HS-5 (cell line): ENCODE results near the gene ATP5PB.

Experiments used
- DNase-seq: peaks from one replicate; pipeline ENCODE4 v3.0.0-alpha.2; 2012; ENCODE audit warnings: low read depth

ATP5PB gene

GRCh38 chr1:111475701-111476100, 26.4 kb downstream of the ATP5PB start:
- DNase-seq, result no peak

GRCh38 chr1:111476214-111476613, 26.9 kb downstream of the ATP5PB start:
- no peak for DNase-seq

- DNase-seq, result no peak
These were observed 27.6 kb downstream of the ATP5PB start for GRCh38 chr1:111476761-111477309.

GRCh38 chr1:111480674-111481073, 31.4 kb downstream of the ATP5PB start:
- no peak for DNase-seq

- no peak for DNase-seq
These were observed 32.3 kb downstream of the ATP5PB start for GRCh38 chr1:111481387-111482221.

- DNase-seq, result no peak
These were observed 33.9 kb downstream of the ATP5PB start for GRCh38 chr1:111483166-111483565.

GRCh38 chr1:111483876-111484275, 34.6 kb downstream of the ATP5PB start:
- no peak for DNase-seq

GRCh38 chr1:111484391-111485026, 35.2 kb downstream of the ATP5PB start:
- no peak for DNase-seq

GRCh38 chr1:111486431-111486830, 37.2 kb downstream of the ATP5PB start:
- no peak for DNase-seq

- DNase-seq, result no peak
These were observed 37.9 kb downstream of the ATP5PB start for GRCh38 chr1:111487133-111487532.

- DNase-seq, result no peak
These were observed 39.4 kb downstream of the ATP5PB start for GRCh38 chr1:111488669-111489068.

GRCh38 chr1:111489604-111490003, 40.3 kb downstream of the ATP5PB start:
- DNase-seq, result no peak

GRCh38 chr1:111490220-111490619, 41.0 kb downstream of the ATP5PB start:
- DNase-seq, result no peak

GRCh38 chr1:111491070-111491469, 41.8 kb downstream of the ATP5PB start:
- DNase-seq, result no peak

- DNase-seq, result no peak
These were observed 47.1 kb downstream of the ATP5PB start for GRCh38 chr1:111496398-111496797.

GRCh38 chr1:111497592-111497991, 48.3 kb downstream of the ATP5PB start:
- DNase-seq, result no peak

GRCh38 chr1:111499026-111499785, 49.9 kb downstream of the ATP5PB start:
- no peak for DNase-seq

GRCh38 chr1:111501645-111502044, 52.4 kb downstream of the ATP5PB start:
- DNase-seq, result no peak

- no peak for DNase-seq
These were observed 54.4 kb downstream of the ATP5PB start, which contains the start of the genes ADORA3 and TMIGD3 for GRCh38 chr1:111503585-111504060. TSS of gene ADORA3 (minus strand) at chr1:111503633. CDS start at chr1:111503354, 279 bp downstream. TSS of gene TMIGD3 (minus strand) at chr1:111503633. CDS start at chr1:111503354, 279 bp downstream.

- no peak for DNase-seq
These were observed 54.8 kb downstream of the ATP5PB start for GRCh38 chr1:111504097-111504496.

- DNase-seq, result no peak
These were observed 56.4 kb downstream of the ATP5PB start for GRCh38 chr1:111505641-111506119.

GRCh38 chr1:111506561-111506960, 57.3 kb downstream of the ATP5PB start:
- DNase-seq, result no peak
